DOHH2 (cell line): ENCODE results near the gene DAPK2.

Source experiments
- CTCF ChIP-seq: fragments of 200-600 bp; sonication (generic); IDR thresholded peaks from one replicate; pipeline ENCODE4 v1.5.1; 2014; ENCODE audit warnings: antibody characterized with exemption, mild to moderate bottlenecking, low read depth, low read length; ENCODE audit not compliant: poor library complexity, severe bottlenecking
- EZH2phosphoT487 ChIP-seq: fragments of 200-600 bp; sonication (generic); IDR thresholded peaks from 2 replicates; pipeline ENCODE4 v1.6.1; 2017; ENCODE audit warnings: borderline replicate concordance, mild to moderate bottlenecking, antibody characterized with exemption, low read length, moderate library complexity, mixed read lengths

GRCh38 chr15:63861946-63862517 is 184.3 kb downstream of the DAPK2 start:
- no peak for TF ChIP-seq EZH2phosphoT487
- TF ChIP-seq CTCF = no peak
